ENCODE measurements around the gene XYLT1.
"Not testable (repeated sequence)": the region's sequence is repeated elsewhere in the genome, so short reads cannot be mapped to it uniquely, and the experiment has no call there.

XYLT1 gene

GRCh38 chr16:17488506-17488905, 17.7 kb upstream of the XYLT1 start:
- no peak for DNase-seq

GRCh38 chr16:17483351-17483750, 12.6 kb upstream of the XYLT1 start:
- peak; percentile 81 for DNase-seq

GRCh38 chr16:17482341-17482740, 11.6 kb upstream of the XYLT1 start:
- not testable (repeated sequence) for DNase-seq

GRCh38 chr16:17481736-17482135, 11.0 kb upstream of the XYLT1 start:
- peak; percentile 1 for DNase-seq

- not testable (repeated sequence) for DNase-seq
Observed at GRCh38 chr16:17477260-17477545, 6.4 kb upstream of the XYLT1 start.

- DNase-seq: peak; percentile 88
Observed at GRCh38 chr16:17476414-17477259, 5.9 kb upstream of the XYLT1 start.

- no peak for DNase-seq
Observed at GRCh38 chr16:17475104-17475503, 4.3 kb upstream of the XYLT1 start.

- no peak for DNase-seq
Observed at GRCh38 chr16:17474572-17474971, 3.8 kb upstream of the XYLT1 start.

- DNase-seq: peak; percentile 83
Observed at GRCh38 chr16:17474037-17474436, 3.3 kb upstream of the XYLT1 start.

GRCh38 chr16:17471719-17472461, 1.1 kb upstream of the XYLT1 start:
- no peak for DNase-seq

- peak; percentile 56 for DNase-seq
Observed at GRCh38 chr16:17470182-17470907, 415 bp downstream of the XYLT1 start.

GRCh38 chr16:17469741-17470181, 999 bp downstream of the XYLT1 start:
- DNase-seq: peak; percentile 63

GRCh38 chr16:17469011-17469740, 1.6 kb downstream of the XYLT1 start:
- DNase-seq: peak; percentile 59

GRCh38 chr16:17468611-17469010, 2.1 kb downstream of the XYLT1 start:
- no peak for DNase-seq

- peak; percentile 87 for DNase-seq
Observed at GRCh38 chr16:17467923-17468540, 2.7 kb downstream of the XYLT1 start.

- no peak for DNase-seq
Observed at GRCh38 chr16:17466876-17467275, 3.9 kb downstream of the XYLT1 start.

GRCh38 chr16:17465460-17465859, 5.3 kb downstream of the XYLT1 start:
- no peak for DNase-seq

GRCh38 chr16:17463335-17463734, 7.4 kb downstream of the XYLT1 start:
- DNase-seq: no peak

GRCh38 chr16:17461951-17462729, 8.6 kb downstream of the XYLT1 start:
- no peak for DNase-seq

GRCh38 chr16:17460890-17461289, 9.9 kb downstream of the XYLT1 start:
- no peak for DNase-seq

- no peak for DNase-seq
Observed at GRCh38 chr16:17459903-17460521, 10.7 kb downstream of the XYLT1 start.

Data from islet precursor cell (in vitro differentiated cells).